ENCODE results near the gene CBLB. TPM values are rescaled to one million over a fixed set of nuclear protein-coding genes. Genes with fewer than 3 reads are reported as not detected.

Gene CBLB
- total RNA-seq, 5 donors from 2014 or later (not counting 1 experiment from before 2014, with no cell fraction given), result 81.3 to 120 (median 99.6) TPM

DNA sequence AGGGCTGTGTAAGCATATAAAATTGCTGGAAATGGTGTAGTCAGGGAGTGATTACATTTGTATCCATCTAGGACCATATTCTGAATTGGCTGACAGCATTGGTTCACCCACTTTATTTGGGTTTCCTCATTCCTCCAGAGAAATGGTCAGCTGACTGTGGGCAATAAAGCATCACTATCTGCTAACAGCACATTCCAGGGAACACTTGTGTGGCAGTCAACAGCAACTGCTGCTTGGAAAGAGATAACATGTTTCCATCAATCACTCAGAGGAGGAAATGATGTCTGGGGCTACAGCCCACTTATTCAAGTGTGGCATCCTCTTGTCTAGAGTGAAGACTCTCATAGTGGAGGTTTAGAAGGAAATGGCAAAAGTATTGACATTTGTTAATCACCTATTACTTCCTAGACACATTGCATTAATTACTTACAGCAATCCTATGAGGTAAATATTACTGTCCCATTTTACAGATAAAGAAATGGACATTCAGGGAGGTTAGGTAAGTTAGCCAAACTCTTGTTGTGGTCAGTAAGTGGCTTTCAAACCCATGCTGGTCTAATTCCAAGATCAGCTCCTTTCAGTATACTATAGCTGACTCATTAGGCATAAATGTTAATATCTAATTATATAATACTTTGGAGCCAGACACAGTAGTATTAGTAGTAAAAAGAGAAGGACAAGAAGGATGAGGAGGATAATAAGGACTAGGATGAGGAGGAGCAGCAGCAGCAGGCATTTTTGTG is 254.4 kb downstream of the CBLB start:
- Histone ChIP-seq H3K27me3 (replicated peaks in 1 of 2; ENCODE audit: control insufficient read depth in 2 of 2, extremely low read depth in 1 of 2, insufficient read depth in 2 of 2, low read length in 1 of 2) (no peaks in the 10 kb centered on the region), H3K27ac (ENCODE audit: low read length) (no peak overlapping the region), H3K9me3 (no peaks in the 10 kb centered on the region), H3K4me3 (ENCODE audit: control insufficient read depth in 1 of 2, extremely low read depth in 1 of 2, low read length in 1 of 2) (no peak overlapping the region), H3K4me1 (ENCODE audit: control insufficient read depth in 1 of 2, extremely low read depth in 1 of 2, insufficient read depth in 2 of 2, low read length in 2 of 2) (no peaks in the 10 kb centered on the region), H3K36me3 (ENCODE audit: control insufficient read depth in 2 of 2, extremely low read depth in 1 of 2, insufficient read depth in 1 of 2, low read length in 1 of 2) (no peaks in the 10 kb centered on the region)
- no peak overlapping the region for H3K4me3 Mint-ChIP-seq
- ATAC-seq (replicated peaks in 1 of 4) (no peak), DNase-seq (no peak)
- ChIA-PET CTCF (no interaction called here), POLR2A (no interaction called here)
- H3K9me3 Mint-ChIP-seq, result no peaks in the 10 kb centered on the region
- H3K27ac Mint-ChIP-seq, result no peak overlapping the region
- H3K36me3 Mint-ChIP-seq, result no peaks in the 10 kb centered on the region
- H3K4me1 Mint-ChIP-seq, result no peaks in the 10 kb centered on the region
- H3K27me3 Mint-ChIP-seq, result peaks cover 0 to 2% of the 10 kb centered on the region in 2 donors

GRCh38 chr3:105613120-105613519 is 255.7 kb downstream of the CBLB start:
- H3K27me3 ChIP-seq (replicated peaks in 1 of 2; ENCODE audit: control insufficient read depth in 2 of 2, extremely low read depth in 1 of 2, insufficient read depth in 2 of 2, low read length in 1 of 2), result no peaks in the 10 kb centered on the region
- CTCF ChIA-PET, result no interaction called here
- no peak overlapping the region for H3K27ac ChIP-seq (ENCODE audit: low read length)
- Mint-ChIP-seq H3K9me3 (no peaks in the 10 kb centered on the region), H3K27me3 (peaks cover 0 to 2% of the 10 kb centered on the region in 2 donors), H3K36me3 (no peaks in the 10 kb centered on the region), H3K4me1 (no peaks in the 10 kb centered on the region), H3K4me3 (no peak overlapping the region), H3K27ac (no peak overlapping the region)
- DNase-seq (no peak), ATAC-seq (replicated peaks in 1 of 4) (no peak)
- H3K4me3 ChIP-seq (ENCODE audit: control insufficient read depth in 1 of 2, extremely low read depth in 1 of 2, low read length in 1 of 2), result no peak overlapping the region
- POLR2A ChIA-PET, result no interaction called here
- 43% methylated on average over 1 of the region's 2 CpGs for WGBS (ENCODE audit: insufficient coverage)
- no peaks in the 10 kb centered on the region for H3K4me1 ChIP-seq (ENCODE audit: control insufficient read depth in 1 of 2, extremely low read depth in 1 of 2, insufficient read depth in 2 of 2, low read length in 2 of 2)
- H3K36me3 ChIP-seq (ENCODE audit: control insufficient read depth in 2 of 2, extremely low read depth in 1 of 2, insufficient read depth in 1 of 2, low read length in 1 of 2), result no peaks in the 10 kb centered on the region
- no peaks in the 10 kb centered on the region for H3K9me3 ChIP-seq

- H3K4me3 Mint-ChIP-seq, result no peak overlapping the region
- peaks cover 0 to 2% of the 10 kb centered on the region in 2 donors for H3K27me3 Mint-ChIP-seq
- CTCF ChIA-PET, result no interaction called here
- Histone ChIP-seq H3K27ac (ENCODE audit: low read length) (no peak overlapping the region), H3K4me3 (ENCODE audit: control insufficient read depth in 1 of 2, extremely low read depth in 1 of 2, low read length in 1 of 2) (no peak overlapping the region), H3K27me3 (replicated peaks in 1 of 2; ENCODE audit: control insufficient read depth in 2 of 2, extremely low read depth in 1 of 2, insufficient read depth in 2 of 2, low read length in 1 of 2) (no peaks in the 10 kb centered on the region), H3K9me3 (no peaks in the 10 kb centered on the region), H3K4me1 (ENCODE audit: control insufficient read depth in 1 of 2, extremely low read depth in 1 of 2, insufficient read depth in 2 of 2, low read length in 2 of 2) (no peaks in the 10 kb centered on the region), H3K36me3 (ENCODE audit: control insufficient read depth in 2 of 2, extremely low read depth in 1 of 2, insufficient read depth in 1 of 2, low read length in 1 of 2) (no peaks in the 10 kb centered on the region)
- POLR2A ChIA-PET, result no interaction called here
- no peaks in the 10 kb centered on the region for H3K4me1 Mint-ChIP-seq
- no peak overlapping the region for H3K27ac Mint-ChIP-seq
- no peaks in the 10 kb centered on the region for H3K9me3 Mint-ChIP-seq
- DNase-seq, result no peak
- H3K36me3 Mint-ChIP-seq, result no peaks in the 10 kb centered on the region
- WGBS (ENCODE audit: insufficient coverage), result 83% methylated on average over 3 of the region's 5 CpGs
- ATAC-seq (replicated peaks in 1 of 4), result no peak
Measured at GRCh38 chr3:105611304-105612192, 257.3 kb downstream of the CBLB start.

DNA sequence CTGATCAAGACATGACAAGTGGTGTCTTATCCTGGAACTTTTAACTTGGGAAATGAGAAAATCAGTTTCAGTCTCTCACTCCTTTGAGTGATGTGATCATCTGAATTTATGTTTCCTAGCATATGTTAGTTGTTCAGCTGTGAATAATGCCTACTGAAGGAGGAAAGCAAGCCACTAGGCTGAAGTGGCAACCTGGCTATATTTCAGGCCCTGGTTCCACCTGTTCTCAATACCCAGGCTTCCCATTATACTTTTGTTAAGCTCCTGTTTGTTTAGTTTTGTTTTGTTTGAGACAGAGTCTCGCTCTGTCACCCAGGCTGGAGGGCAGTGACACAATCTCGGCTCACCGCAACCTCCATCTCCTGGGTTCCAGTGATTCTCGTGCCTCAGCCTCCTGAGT is 258.3 kb downstream of the CBLB start:
- CTCF ChIA-PET, result no interaction called here
- H3K36me3 Mint-ChIP-seq, result no peaks in the 10 kb centered on the region
- POLR2A ChIA-PET, result interaction anchor here in 1 of 2 donors (0.6 kb wide), 1 partner anchor 280 kb away, joined by 4 read pairs; no protein-coding TSS in a partner anchor
- no peaks in the 10 kb centered on the region for H3K9me3 Mint-ChIP-seq
- H3K27ac Mint-ChIP-seq, result no peak overlapping the region
- no CpG with 5 or more reads among the region's 4 CpGs for WGBS (ENCODE audit: insufficient coverage)
- Histone ChIP-seq H3K4me3 (ENCODE audit: control insufficient read depth in 1 of 2, extremely low read depth in 1 of 2, low read length in 1 of 2) (no peak overlapping the region), H3K27me3 (replicated peaks in 1 of 2; ENCODE audit: control insufficient read depth in 2 of 2, extremely low read depth in 1 of 2, insufficient read depth in 2 of 2, low read length in 1 of 2) (no peaks in the 10 kb centered on the region), H3K27ac (ENCODE audit: low read length) (no peak overlapping the region), H3K4me1 (ENCODE audit: control insufficient read depth in 1 of 2, extremely low read depth in 1 of 2, insufficient read depth in 2 of 2, low read length in 2 of 2) (no peaks in the 10 kb centered on the region), H3K9me3 (no peaks in the 10 kb centered on the region), H3K36me3 (ENCODE audit: control insufficient read depth in 2 of 2, extremely low read depth in 1 of 2, insufficient read depth in 1 of 2, low read length in 1 of 2) (no peaks in the 10 kb centered on the region)
- peaks cover 0 to 2% of the 10 kb centered on the region in 2 donors for H3K27me3 Mint-ChIP-seq
- no peaks in the 10 kb centered on the region for H3K4me1 Mint-ChIP-seq
- DNase-seq (no peak), ATAC-seq (replicated peaks in 1 of 4) (no peak)
- no peak overlapping the region for H3K4me3 Mint-ChIP-seq

GRCh38 chr3:105608623-105609022 is 260.2 kb downstream of the CBLB start:
- H3K4me3 Mint-ChIP-seq, result no peak overlapping the region
- Histone ChIP-seq H3K27ac (ENCODE audit: low read length) (no peak overlapping the region), H3K36me3 (ENCODE audit: control insufficient read depth in 2 of 2, extremely low read depth in 1 of 2, insufficient read depth in 1 of 2, low read length in 1 of 2) (no peaks in the 10 kb centered on the region), H3K4me3 (ENCODE audit: control insufficient read depth in 1 of 2, extremely low read depth in 1 of 2, low read length in 1 of 2) (no peak overlapping the region), H3K27me3 (replicated peaks in 1 of 2; ENCODE audit: control insufficient read depth in 2 of 2, extremely low read depth in 1 of 2, insufficient read depth in 2 of 2, low read length in 1 of 2) (no peaks in the 10 kb centered on the region), H3K4me1 (ENCODE audit: control insufficient read depth in 1 of 2, extremely low read depth in 1 of 2, insufficient read depth in 2 of 2, low read length in 2 of 2) (no peaks in the 10 kb centered on the region), H3K9me3 (no peaks in the 10 kb centered on the region)
- H3K27me3 Mint-ChIP-seq, result no peaks in the 10 kb centered on the region
- WGBS (ENCODE audit: insufficient coverage), result 85% methylated on average over 9 of the region's 17 CpGs
- no peaks in the 10 kb centered on the region for H3K9me3 Mint-ChIP-seq
- no peak overlapping the region for H3K27ac Mint-ChIP-seq
- DNase-seq, result no peak
- H3K36me3 Mint-ChIP-seq, result no peaks in the 10 kb centered on the region
- ChIA-PET POLR2A (no interaction called here), CTCF (no interaction called here)
- ATAC-seq (replicated peaks in 1 of 4), result no peak
- no peaks in the 10 kb centered on the region for H3K4me1 Mint-ChIP-seq

GRCh38 chr3:105606016-105606415 is 262.8 kb downstream of the CBLB start:
- H3K27me3 ChIP-seq (replicated peaks in 1 of 2; ENCODE audit: control insufficient read depth in 2 of 2, extremely low read depth in 1 of 2, insufficient read depth in 2 of 2, low read length in 1 of 2), result no peaks in the 10 kb centered on the region
- Mint-ChIP-seq H3K4me1 (no peaks in the 10 kb centered on the region), H3K27me3 (no peaks in the 10 kb centered on the region), H3K27ac (no peak overlapping the region), H3K4me3 (no peak overlapping the region), H3K9me3 (no peaks in the 10 kb centered on the region), H3K36me3 (no peaks in the 10 kb centered on the region)
- no peaks in the 10 kb centered on the region for H3K9me3 ChIP-seq
- no peaks in the 10 kb centered on the region for H3K4me1 ChIP-seq (ENCODE audit: control insufficient read depth in 1 of 2, extremely low read depth in 1 of 2, insufficient read depth in 2 of 2, low read length in 2 of 2)
- no peak overlapping the region for H3K4me3 ChIP-seq (ENCODE audit: control insufficient read depth in 1 of 2, extremely low read depth in 1 of 2, low read length in 1 of 2)
- ChIA-PET CTCF (no interaction called here), POLR2A (no interaction called here)
- H3K36me3 ChIP-seq (ENCODE audit: control insufficient read depth in 2 of 2, extremely low read depth in 1 of 2, insufficient read depth in 1 of 2, low read length in 1 of 2), result no peaks in the 10 kb centered on the region
- no peak overlapping the region for H3K27ac ChIP-seq (ENCODE audit: low read length)
- ATAC-seq (replicated peaks in 1 of 4) (no peak), DNase-seq (no peak)
